MM.1S (cell line): ENCODE data around the gene TMED6.

Source experiments
- DNase-seq: peaks from one replicate; pipeline ENCODE4 v3.0.0-alpha.2; 2015
- H2AFZ ChIP-seq: fragments of 300-600 bp; sonication (generic); 2 replicates; pipeline ENCODE4 v1.6.0; 2016; ENCODE audit warnings: antibody characterized with exemption, low read length
- H3F3A ChIP-seq: fragments of 300-600 bp; sonication (generic); 2 replicates; pipeline ENCODE4 v1.6.1; 2016; ENCODE audit warnings: mild to moderate bottlenecking, antibody characterized with exemption, low read length, moderate library complexity, mixed read lengths; ENCODE audit not compliant: insufficient read depth
- H3K27ac ChIP-seq: fragments of 300-600 bp; sonication (generic); 2 replicates; pipeline ENCODE4 v1.5.1; 2016; ENCODE audit warnings: mild to moderate bottlenecking, low read length
- H3K27me3 ChIP-seq: fragments of 300-600 bp; sonication (generic); replicated peaks from 2 replicates; pipeline ENCODE4 v1.6.0; 2016; ENCODE audit warnings: low read length; ENCODE audit not compliant: insufficient read depth
- H3K36me3 ChIP-seq: fragments of 300-600 bp; sonication (generic); replicated peaks from 2 replicates; pipeline ENCODE4 v1.6.1; 2016; ENCODE audit warnings: mild to moderate bottlenecking, low read length, mixed read lengths; ENCODE audit not compliant: insufficient read depth
- H3K4me1 ChIP-seq: fragments of 300-600 bp; sonication (generic); 2 replicates; pipeline ENCODE4 v1.6.1; 2016; ENCODE audit warnings: low read length, mixed read lengths
- H3K4me2 ChIP-seq: fragments of 300-600 bp; sonication (generic); 2 replicates; pipeline ENCODE4 v1.6.0; 2016; ENCODE audit warnings: low read depth, low read length
- H3K4me3 ChIP-seq: fragments of 300-600 bp; sonication (generic); 2 replicates; pipeline ENCODE4 v1.5.1; 2016; ENCODE audit warnings: low read length, mixed read lengths
- H3K79me2 ChIP-seq: fragments of 300-600 bp; sonication (generic); 2 replicates; pipeline ENCODE4 v1.6.1; 2016; ENCODE audit warnings: mixed run types, low read length, mixed read lengths
- H3K9ac ChIP-seq: fragments of 300-600 bp; sonication (generic); 2 replicates; pipeline ENCODE4 v1.6.1; 2016; ENCODE audit warnings: low read length, mixed read lengths
- H3K9me2 ChIP-seq: fragments of 300-600 bp; sonication (generic); replicated peaks from 2 replicates; pipeline ENCODE4 v1.6.1; 2016; ENCODE audit warnings: mild to moderate bottlenecking, low read length, mixed read lengths; ENCODE audit not compliant: insufficient read depth
- H3K9me3 ChIP-seq: fragments of 300-600 bp; sonication (generic); replicated peaks from 2 replicates; pipeline ENCODE4 v1.6.1; 2016; ENCODE audit warnings: mild to moderate bottlenecking, low read length, mixed read lengths; ENCODE audit not compliant: insufficient read depth
- H4K20me1 ChIP-seq: fragments of 300-600 bp; sonication (generic); 2 replicates; pipeline ENCODE4 v1.6.1; 2016; ENCODE audit warnings: mild to moderate bottlenecking, low read length, moderate library complexity, mixed read lengths; ENCODE audit not compliant: insufficient read depth
- CTCF ChIP-seq: fragments of 300-600 bp; sonication (generic); IDR thresholded peaks from 2 replicates; pipeline ENCODE4 v1.5.1; 2016; ENCODE audit warnings: antibody characterized with exemption, low read length, mixed read lengths
- EZH2 ChIP-seq: fragments of 300-600 bp; sonication (generic); optimal IDR thresholded peaks from 2 replicates; pipeline ENCODE3; 2017; ENCODE audit warnings: low read depth, mild to moderate bottlenecking, antibody characterized with exemption, low read length, mixed read lengths
- EZH2phosphoT487 ChIP-seq: fragments of 300-600 bp; sonication (generic); IDR thresholded peaks from 2 replicates; pipeline ENCODE4 v1.6.1; 2018; ENCODE audit warnings: antibody characterized with exemption, low read length

Gene TMED6

GRCh38 chr16:69322343-69322742, 29.2 kb downstream of the TMED6 start:
- Histone ChIP-seq H3F3A (peaks cover 6% of the 10 kb centered on the region; the same call in 1 of the 2 replicates), H3K27me3 (no peaks in the 10 kb centered on the region), H3K27ac (no peak overlapping the region), H4K20me1 (no peaks in the 10 kb centered on the region; the same call in 1 of the 2 replicates), H3K4me3 (no peak overlapping the region), H3K36me3 (peaks cover 30% of the 10 kb centered on the region), H3K4me2 (no peak overlapping the region), H3K4me1 (0 out of 2 replicates have a peak, but pooled peaks cover 2% of the 10 kb centered on the region), H2AFZ (no peak overlapping the region), H3K9me2 (no peaks in the 10 kb centered on the region), H3K79me2 (peaks cover 68% of the 10 kb centered on the region), H3K9ac (no peak overlapping the region), H3K9me3 (no peaks in the 10 kb centered on the region)
- TF ChIP-seq CTCF (no peak), EZH2 (no peak), EZH2phosphoT487 (no peak)
- DNase-seq = no peak

- no peaks in the 10 kb centered on the region for H3K4me1 ChIP-seq
- no peak overlapping the region for H2AFZ ChIP-seq
- H3K27ac ChIP-seq = no peak overlapping the region
Observed at GRCh38 chr16:69321080-69321479, 30.5 kb downstream of the TMED6 start.

GRCh38 chr16:69320740-69321073, 30.9 kb downstream of the TMED6 start:
- Histone ChIP-seq H2AFZ (no peak overlapping the region), H3K4me3 (no peak overlapping the region), H3K27ac (no peak overlapping the region), H3F3A (no peaks in the 10 kb centered on the region; the same call in 1 of the 2 replicates), H3K9ac (no peak overlapping the region), H3K9me2 (no peaks in the 10 kb centered on the region), H3K4me2 (no peak overlapping the region), H3K9me3 (no peaks in the 10 kb centered on the region), H3K79me2 (peaks cover 66% of the 10 kb centered on the region), H3K4me1 (no peaks in the 10 kb centered on the region), H3K36me3 (peaks cover 30% of the 10 kb centered on the region), H3K27me3 (no peaks in the 10 kb centered on the region), H4K20me1 (no peaks in the 10 kb centered on the region; the same call in 1 of the 2 replicates)
- no peak for DNase-seq
- TF ChIP-seq CTCF = no peak
- no peak for TF ChIP-seq EZH2
- TF ChIP-seq EZH2phosphoT487 = no peak

More at GRCh38 chr16:69321080-69321479, 30.5 kb downstream of the TMED6 start:
- Histone ChIP-seq H3K36me3 (peaks cover 33% of the 10 kb centered on the region), H3K9me2 (no peaks in the 10 kb centered on the region), H4K20me1 (no peaks in the 10 kb centered on the region; the same call in 1 of the 2 replicates), H3K4me3 (no peak overlapping the region), H3K9ac (no peak overlapping the region), H3K27me3 (no peaks in the 10 kb centered on the region), H3K79me2 (peaks cover 66% of the 10 kb centered on the region), H3K9me3 (no peaks in the 10 kb centered on the region), H3F3A (no peaks in the 10 kb centered on the region; the same call in 1 of the 2 replicates), H3K4me2 (no peak overlapping the region)
- no peak for DNase-seq
- TF ChIP-seq CTCF (no peak), EZH2 (no peak), EZH2phosphoT487 (no peak)
